ENCODE measurements around the gene DEPDC1.
"Not testable (repeated sequence)": the region's sequence is repeated elsewhere in the genome, so short reads cannot be mapped to it uniquely, and the experiment has no call there.

The DEPDC1 gene

DNA sequence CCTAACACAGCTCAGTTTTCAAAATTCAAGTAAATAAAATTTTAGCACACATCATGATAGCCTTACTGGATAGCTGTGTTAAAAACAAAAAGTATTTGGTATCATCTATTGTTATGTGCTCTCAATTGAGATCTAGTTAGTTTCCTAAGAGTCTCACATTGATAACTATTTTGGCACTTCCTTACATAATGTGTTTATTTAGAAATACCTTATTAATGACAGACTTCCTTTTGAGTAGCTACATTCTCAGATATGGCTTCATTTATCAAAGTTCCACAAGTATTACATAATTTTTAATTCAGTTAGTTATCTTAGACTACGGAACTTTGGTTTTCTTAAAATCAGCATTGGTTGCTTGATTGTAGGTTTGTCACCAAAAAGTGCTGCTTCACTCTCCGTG lies 20.3 kb downstream of the DEPDC1 start:
- DNase-seq (ENCODE audit: low read depth) = not testable (repeated sequence)

DNA sequence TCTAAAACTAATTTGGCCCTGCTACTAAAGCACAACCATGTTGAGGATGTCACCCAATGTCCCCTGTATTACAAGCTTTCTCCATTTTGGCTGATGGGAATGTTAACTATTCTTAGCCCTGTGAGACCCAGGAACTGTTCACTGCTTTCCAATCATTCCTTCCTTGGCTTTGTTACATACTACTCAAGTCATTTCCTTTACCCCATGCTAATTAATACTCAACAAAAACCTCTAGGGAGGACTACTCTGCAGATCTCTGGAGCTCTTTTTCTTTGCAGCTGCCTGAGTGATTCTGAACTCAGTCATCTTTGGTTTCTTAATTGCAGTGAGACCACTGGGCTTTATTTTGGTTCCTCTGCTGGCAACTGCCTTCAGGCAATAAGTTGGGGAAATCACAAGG lies 23.8 kb downstream of the DEPDC1 start:
- no peak for DNase-seq (ENCODE audit: low read depth)

DNA sequence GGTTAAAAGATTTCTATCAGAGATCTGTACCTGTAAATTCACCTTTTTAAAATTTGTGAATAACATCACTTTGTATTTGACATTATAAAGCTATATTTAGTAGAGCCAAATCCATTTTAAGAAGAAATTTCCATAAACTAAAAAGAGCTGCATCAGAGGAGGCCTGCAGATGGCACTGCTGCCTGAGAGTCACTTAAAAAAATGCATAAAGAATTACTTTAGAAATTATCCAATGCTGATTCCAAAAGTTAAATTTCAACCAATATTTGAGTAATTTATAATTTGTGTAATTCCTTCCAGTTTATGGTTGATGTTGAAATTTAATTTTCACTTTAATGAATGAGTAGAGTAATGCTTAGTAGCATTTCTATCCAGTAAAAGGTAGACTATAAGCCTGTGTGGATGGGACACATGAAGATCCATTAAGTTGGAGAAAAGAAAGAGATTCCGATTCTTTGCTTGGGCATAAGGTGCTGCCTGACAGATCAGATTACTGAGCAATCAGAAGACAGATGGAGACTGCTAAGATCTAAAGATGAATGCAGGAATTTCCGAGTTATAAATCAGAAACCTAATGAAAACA lies 26.4 kb downstream of the DEPDC1 start:
- DNase-seq (ENCODE audit: low read depth) = peak; percentile 20

DNA sequence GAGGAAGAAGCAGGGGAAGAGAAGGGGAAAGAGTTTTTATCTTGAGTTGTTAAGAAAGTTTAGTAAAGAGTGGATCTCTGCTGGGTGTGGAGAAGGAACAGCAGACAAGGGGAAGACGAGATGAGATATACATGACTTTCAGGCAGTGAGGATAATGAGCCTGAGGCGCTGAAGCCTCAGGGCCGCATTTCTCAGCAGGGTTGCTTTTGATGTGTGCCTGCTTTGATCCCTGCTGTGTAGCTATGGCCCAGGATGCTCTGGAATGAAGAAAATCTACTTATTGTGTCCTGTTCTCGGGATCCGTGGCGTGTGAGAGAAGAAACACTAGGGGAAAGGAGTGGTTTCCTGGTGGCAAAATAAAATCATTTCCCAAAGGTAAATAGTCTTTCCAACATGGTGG lies 32.0 kb downstream of the DEPDC1 start:
- no peak for DNase-seq (ENCODE audit: low read depth)

DNA sequence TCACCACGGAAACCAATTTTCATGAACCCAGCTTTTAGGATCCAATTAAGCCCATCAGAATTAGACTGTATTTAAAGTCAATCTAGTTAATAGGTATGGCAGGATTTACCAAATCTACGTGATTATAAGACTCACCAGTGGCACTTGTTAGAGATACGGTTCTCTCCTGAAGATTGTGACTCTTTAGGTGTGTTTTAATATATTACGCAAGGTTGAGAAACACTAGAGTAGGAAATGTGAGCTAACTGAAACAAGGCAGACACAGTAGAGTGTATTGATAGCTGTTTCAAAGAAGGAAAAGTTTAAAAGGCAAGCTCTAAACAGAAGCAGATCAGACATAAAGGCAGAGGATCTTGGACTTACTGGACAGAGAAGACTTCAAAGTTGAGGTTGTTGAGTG lies 35.9 kb downstream of the DEPDC1 start:
- DNase-seq (ENCODE audit: low read depth) = no peak

DNA sequence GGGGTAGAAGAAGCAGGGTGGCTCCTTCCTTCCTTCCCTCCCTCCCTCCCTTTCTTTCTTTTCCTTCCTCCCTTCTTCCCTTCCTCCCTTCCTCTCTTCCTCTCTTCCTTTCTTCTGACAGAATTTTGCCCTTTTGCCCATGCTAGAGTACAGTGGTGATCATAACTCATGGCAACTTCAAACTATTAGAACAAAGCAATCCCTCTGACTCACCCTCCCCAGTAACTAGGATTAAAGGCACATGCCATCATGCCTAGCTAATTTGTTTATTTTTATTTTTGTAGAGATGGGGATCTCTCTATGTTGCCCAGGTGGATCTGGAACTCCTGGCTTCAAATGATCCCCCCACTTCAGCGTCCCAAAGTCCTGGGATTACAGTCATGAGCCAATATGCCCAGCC lies 37.1 kb downstream of the DEPDC1 start:
- no peak for DNase-seq (ENCODE audit: low read depth)

DNA sequence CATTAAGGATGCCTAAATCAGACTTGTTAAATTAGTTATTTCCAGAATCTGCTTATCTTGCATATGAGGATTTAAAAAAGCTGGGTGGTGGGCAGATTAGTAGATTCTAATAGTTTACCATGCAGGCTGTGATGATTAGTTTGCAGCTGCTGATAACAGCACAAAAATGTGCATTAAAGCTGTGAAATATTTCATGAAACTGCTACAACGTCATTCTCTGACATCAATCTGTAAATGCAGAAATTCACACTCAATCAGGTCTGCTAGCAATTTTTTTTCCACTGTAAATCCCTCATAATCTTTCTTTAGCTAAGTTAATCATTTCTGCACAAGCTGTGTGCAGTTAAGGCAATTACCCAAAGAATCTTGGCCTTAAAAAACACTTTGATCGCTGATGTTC lies 37.8 kb downstream of the DEPDC1 start:
- no peak for DNase-seq (ENCODE audit: low read depth)

DNA sequence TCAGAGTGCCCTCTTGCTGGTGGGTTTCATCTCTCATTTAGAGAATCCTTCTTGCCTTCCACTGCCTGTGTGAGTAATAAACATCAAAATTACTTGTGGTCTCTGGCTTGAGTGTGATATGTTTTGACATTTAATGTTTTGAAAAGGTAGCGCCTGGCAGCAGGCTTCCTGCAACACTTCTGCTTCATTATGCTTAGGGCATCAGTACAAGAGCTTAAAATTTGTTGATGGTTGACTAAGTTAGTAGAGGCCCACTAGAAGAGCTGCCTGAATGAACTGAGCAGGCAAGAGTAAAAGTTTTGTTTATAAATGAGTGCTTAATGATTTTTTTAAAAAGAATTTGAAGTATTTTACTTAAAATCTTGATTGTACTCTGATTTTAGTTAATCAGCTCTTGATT lies 40.7 kb downstream of the DEPDC1 start:
- no peak for DNase-seq (ENCODE audit: low read depth)

DNA sequence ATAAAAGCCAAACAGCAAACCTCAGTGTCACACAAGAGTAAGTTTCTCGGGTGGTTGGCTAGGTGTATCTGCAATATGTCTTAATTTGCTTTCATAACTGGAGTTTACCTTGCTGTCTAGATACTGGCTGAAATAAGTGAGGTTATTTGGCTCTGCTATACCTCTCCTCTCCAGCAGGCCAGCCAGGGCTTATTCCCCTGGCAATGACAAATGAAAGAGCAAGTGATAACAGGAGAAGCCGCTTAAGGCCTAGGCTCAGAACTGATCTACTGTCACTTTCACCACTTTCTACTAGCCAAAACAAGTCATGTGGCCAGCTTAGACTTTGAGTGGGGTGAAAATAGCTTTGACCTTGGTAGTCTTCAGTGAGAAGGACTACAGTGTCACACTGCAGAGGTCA lies 42.3 kb downstream of the DEPDC1 start:
- no peak for DNase-seq (ENCODE audit: low read depth)

DNA sequence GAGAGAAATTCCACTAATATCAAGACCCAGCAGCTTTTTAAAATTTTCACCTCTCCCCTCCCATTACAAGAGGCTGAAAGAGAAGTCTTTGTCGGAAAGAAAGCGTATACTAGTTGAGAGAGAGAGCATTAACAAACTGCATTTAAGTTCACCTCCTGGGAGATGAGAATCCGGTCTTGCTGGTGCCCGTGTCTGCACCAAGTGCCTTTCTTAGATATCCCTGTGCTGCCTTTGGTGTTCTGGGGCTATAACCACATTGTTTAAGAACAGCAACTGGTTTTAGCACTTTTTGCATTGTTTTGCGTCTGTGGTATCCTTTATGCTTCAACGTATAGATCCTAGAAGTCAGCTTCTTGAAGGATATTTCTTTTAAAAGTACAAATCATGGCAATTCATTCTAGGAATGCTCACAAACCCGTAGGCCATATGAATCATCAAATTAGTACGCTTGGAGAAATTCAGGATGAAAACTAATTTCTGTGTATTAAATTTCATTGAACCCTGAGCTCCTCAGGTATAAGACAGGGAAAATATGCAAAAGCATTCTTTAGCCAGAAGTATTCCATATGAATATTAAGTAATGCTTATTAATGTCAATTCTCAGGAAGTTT lies 43.7 kb downstream of the DEPDC1 start:
- DNase-seq (ENCODE audit: low read depth) = no peak

DNA sequence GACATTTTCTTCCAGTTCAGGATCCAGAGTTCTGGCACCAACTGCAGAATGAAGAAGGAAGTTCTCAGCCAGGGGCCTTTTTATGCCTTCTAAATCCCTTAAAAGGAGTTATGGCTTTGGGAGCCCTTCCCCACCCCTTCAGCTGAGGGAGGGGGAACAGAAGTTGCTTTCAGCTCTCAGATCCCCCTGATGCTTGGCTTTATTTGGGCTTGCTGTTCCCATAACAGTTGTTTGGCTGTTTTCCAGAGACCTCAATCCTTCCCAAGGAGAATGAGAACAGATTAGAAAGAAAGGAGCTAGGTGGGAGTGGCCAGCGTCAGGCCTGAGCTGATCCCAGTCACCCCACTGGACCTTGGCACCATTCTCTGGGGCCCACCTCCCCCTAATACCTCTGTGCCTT lies 47.0 kb downstream of the DEPDC1 start, which contains the start of gene RPE65:
Gene RPE65 (minus strand): TSS at position 54 of the 400 bp plus-strand sequence. CDS start 49 bp downstream, at position 5.
- no peak for DNase-seq (ENCODE audit: low read depth)

DNA sequence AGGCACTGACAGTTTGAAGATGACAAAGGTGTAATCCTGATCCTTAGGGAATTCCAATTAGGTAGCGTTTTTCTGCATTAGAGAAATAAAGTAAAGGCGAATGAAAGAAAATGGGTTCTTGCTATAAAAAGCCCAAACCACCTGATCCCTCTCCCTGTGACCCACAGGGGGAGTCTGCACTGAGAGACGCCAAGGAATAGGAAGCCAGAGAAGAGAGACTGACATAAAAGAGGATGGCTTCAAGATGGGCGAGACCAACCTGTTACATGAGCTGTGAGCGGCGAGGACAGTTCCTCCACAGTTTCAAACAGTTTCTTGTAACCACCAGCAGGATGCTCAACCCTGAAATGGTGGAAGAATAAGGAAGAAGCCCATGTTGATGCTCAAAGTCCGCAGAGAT lies 48.5 kb downstream of the DEPDC1 start:
- DNase-seq (ENCODE audit: low read depth) = no peak

DNA sequence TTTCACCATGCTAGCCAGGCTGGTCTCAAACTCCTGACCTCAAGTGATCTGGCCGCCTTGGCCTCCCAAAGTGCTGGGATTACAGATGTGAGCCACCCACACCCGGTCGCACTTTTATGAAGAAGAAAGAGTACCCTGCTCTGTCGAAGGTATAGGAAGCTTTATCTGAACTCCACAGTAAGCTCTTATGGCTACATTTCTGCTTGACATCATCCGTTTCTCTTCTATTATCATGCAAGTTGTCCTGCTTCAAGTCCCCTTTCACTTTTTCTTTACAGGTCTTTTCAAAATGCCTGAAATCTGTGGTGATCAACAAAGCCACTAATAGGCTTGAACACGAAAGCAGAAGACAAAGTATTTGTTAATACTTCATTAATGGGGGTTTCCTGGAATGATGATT lies 51.2 kb downstream of the DEPDC1 start:
- no peak for DNase-seq (ENCODE audit: low read depth)

DNA sequence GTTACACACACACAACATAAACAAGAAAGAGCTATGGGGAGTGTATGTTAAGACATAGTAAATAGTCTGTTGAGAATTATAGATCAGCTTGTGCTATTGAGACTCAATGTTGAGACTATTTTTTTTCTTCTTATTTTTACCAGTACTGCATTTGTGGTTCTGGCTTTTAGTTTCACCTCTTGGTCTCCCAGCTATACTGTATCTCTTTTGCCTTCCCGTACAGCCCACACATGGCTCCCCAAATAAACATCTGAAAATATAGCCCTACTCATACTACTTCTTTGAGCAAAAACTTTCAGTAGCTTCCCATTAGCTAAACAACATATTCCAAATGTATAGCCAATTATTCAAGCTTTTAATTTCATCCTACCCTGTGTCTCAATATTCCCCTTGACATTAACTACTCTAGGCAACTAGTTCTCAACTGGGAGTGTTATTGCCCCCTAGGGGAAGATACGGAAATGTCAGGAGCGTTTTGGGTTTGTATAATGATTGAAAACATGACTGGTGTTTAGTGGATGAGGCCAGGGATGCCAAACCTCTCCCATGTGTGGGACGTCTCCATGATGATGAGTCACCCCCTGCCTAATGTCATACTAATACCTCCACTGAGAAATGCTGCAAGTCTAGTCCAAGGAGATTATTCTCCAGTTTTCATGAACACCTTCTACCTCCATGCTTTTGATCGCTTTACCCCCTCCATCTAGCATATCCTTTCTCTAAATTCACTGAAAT lies 53.9 kb downstream of the DEPDC1 start:
- peak; percentile 62 for DNase-seq (ENCODE audit: low read depth)

DNA sequence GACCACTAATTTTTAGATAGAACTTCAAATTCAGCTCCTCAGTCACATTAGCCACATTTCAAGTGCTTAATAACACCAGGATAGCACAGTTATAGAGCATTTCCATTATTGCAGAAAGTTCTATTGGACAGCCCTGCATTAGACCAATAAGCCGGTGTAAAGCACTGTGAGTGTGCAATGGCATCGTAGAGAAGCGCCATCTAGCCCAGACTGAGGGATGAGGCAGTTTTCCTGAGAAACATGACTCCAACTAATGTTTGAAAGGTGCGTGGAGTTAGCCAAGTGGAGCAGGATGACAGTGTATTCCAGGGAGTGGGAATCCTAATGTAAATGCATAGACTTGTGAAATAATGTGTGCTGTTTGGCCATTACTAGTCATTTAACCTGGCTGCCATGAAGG lies 54.9 kb downstream of the DEPDC1 start:
- no peak for DNase-seq (ENCODE audit: low read depth)

DNA sequence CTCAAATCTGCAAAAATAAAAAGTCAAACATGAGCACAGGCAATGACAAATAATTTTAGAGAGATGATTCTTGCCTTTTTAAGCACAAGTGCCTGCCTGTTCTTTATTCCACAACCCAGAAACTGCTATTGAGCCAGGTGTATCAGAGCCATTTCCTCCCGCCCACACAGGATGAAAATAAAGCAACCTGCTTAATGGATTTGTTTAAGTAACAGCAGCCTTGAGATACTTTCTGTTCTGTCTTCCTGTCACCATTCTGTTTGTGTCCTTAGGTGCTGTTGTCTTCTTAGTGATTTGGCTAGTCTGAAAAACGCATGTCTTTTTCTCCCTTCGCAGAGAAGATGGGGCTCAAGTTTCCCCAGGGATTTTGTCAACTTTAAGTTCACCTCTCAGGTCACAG lies 58.6 kb downstream of the DEPDC1 start:
- no peak for DNase-seq (ENCODE audit: low read depth)

DNA sequence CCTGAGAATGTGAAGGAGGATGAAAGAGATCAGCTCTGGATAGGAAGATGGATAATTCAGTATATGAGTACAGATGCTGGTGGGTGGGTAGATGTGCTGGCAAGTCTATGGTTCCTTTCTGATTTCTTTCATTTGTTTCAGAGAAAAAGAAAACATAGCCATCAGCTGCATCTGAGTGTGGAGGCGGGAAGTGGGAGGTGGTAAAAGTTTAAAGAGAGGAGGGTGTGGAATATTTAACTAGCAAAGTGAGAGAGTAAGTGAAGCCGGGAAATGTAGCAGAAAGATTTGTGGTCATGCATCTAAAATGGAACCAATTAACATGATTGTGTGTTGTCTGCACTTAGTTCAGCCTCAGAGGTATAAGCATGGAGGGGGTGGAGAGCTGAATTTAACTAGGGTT lies 63.5 kb downstream of the DEPDC1 start:
- DNase-seq (ENCODE audit: low read depth) = no peak

DNA sequence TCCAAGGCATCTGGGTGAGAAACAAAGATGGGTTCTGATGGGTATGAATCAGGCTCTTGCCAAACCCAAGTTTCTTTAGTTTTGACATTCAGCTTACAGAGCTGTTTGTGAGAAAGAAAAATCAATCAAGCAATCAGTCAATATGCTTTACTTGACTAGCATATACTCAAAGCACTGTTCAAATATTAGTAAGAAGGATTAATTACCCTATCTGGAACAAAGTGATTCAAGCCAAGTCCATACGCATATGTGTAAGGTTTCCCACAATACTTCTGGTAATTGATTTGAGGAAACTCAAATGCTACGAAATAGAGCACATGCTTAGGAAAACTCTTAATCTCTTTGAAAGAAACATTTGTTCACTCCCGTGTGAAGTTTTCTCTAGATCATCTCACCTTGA lies 65.8 kb downstream of the DEPDC1 start:
- DNase-seq (ENCODE audit: low read depth) = no peak

DNA sequence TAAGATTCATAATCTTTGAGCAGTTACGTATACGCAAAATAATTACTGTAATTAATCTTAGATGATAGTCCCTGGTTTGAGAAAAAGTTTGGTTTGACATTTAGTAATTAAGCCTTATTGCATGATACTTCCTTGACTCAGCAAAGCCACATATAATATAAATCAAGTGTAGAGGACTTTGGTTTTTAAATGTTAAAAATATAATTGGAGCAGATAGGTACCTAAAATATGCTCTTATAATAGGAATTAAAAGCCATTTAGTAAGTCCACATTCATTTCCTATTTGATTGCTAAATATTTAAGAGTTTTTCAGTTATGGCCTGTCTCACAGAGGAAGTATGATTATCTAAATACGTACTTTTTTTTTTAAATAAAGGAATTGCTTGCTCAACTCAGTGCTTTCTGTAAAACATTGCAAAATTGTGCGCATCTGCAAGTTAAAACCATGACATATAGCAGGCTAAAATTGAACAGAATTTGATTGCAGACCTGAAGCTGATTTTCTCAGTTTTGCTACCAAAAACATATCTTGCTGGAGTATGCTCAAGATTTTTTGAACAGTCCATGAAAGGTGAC lies 67.6 kb downstream of the DEPDC1 start:
- DNase-seq (ENCODE audit: low read depth) = no peak

DNA sequence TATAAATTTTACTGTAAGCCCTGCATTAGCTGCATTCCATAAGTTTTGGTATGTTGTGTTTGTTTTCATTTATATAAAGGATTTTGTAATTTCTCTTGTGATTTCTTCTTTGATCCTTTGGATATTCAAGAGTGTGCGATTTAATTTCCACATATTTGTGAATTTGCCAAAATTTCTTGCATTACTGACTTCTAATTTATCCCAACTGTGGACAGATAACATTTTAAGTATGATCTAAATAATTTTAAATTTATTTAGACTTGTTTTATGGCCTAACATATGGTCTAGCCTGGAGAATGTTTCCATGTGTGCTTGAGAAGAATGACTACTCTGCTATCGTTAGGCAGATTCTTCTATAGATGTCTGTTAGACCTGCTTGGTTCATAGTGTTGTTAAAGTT lies 70.3 kb downstream of the DEPDC1 start:
- no peak for DNase-seq (ENCODE audit: low read depth)
